OCI-LY7 (cell line): ENCODE measurements around the gene BOLA1. TPM values are rescaled to one million over a fixed set of nuclear protein-coding genes. Genes with fewer than 3 reads are reported as not detected.
A peak's percentile ranks its signal among the peaks of the same experiment; 100 is the strongest.
"Not testable (repeated sequence)": the region's sequence is repeated elsewhere in the genome, so short reads cannot be mapped to it uniquely, and the experiment has no call there.

Experiments
- Bru-seq: library from RNA; stranded (reverse); fragments of 400-500 nt; gene quantifications from one replicate; lab custom pipeline; 2021; lab: Mats Ljungman, UMichigan
- BruChase-seq, 2 experiments: library from RNA; stranded (reverse); fragments of 400-500 nt; gene quantifications; one replicate each; lab custom pipeline; 2021; lab: Mats Ljungman, UMichigan
- BruUV-seq: library from RNA; stranded (reverse); fragments of 400-500 nt; replicated peaks from 2 replicates; lab custom pipeline; 2021; lab: Mats Ljungman, UMichigan
- CTCF ChIA-PET: fragments of 300-600 bp; sonication (Branson Sonifier 250); formaldehyde crosslinking; loops from one replicate; lab custom pipeline; 2022; ENCODE audit warnings: antibody characterized with exemption; ENCODE audit not compliant: unreplicated experiment; lab: Charles Lee
- POLR2A ChIA-PET: fragments of 300-600 bp; sonication (Branson Sonifier 250); formaldehyde crosslinking; loops from one replicate; lab custom pipeline; 2022; ENCODE audit warnings: antibody characterized with exemption; lab: Charles Lee
- DNase-seq: peaks from one replicate; pipeline ENCODE4 v3.0.0-alpha.2; 2015; ENCODE audit warnings: low spot score
- H2AFZ ChIP-seq: fragments of 200-600 bp; sonication (generic), shearing (Covaris generic); 2 replicates; pipeline ENCODE4 v1.6.1; 2014; ENCODE audit warnings: mild to moderate bottlenecking, antibody characterized with exemption, low read length, moderate library complexity
- H3K27ac ChIP-seq: fragments of 200-600 bp; sonication (generic); 2 replicates; pipeline ENCODE4 v1.5.1; 2014; ENCODE audit warnings: mixed run types, low read depth, mild to moderate bottlenecking, moderate library complexity, low read length, inconsistent platforms; ENCODE audit not compliant: poor library complexity, severe bottlenecking
- H3K36me3 ChIP-seq: fragments of 200-600 bp; sonication (generic); 2 replicates; pipeline ENCODE4 v1.6.1; 2014; ENCODE audit warnings: mild to moderate bottlenecking, antibody characterized with exemption, low read length, moderate library complexity, mixed read lengths; ENCODE audit not compliant: insufficient read depth
- H3K4me1 ChIP-seq: fragments of 200-600 bp; sonication (generic); 2 replicates; pipeline ENCODE4 v1.5.1; 2014; ENCODE audit warnings: mild to moderate bottlenecking, low read length; ENCODE audit not compliant: insufficient read depth, poor library complexity, severe bottlenecking
- H3K4me2 ChIP-seq: fragments of 200-600 bp; sonication (generic); 2 replicates; pipeline ENCODE4 v1.6.1; 2014; ENCODE audit warnings: mild to moderate bottlenecking, low read length
- H3K4me3 ChIP-seq: fragments of 200-600 bp; sonication (generic); 2 replicates; pipeline ENCODE4 v1.5.1; 2014; ENCODE audit warnings: mild to moderate bottlenecking, low read depth, low read length; ENCODE audit not compliant: poor library complexity, severe bottlenecking
- H3K79me2 ChIP-seq: fragments of 200-600 bp; sonication (generic); 2 replicates; pipeline ENCODE4 v1.6.1; 2016; ENCODE audit warnings: low read depth, mild to moderate bottlenecking, low read length, moderate library complexity, mixed read lengths; ENCODE audit not compliant: insufficient read depth
- H3K9me2 ChIP-seq: fragments of 200-600 bp; sonication (generic); 2 replicates; pipeline ENCODE4 v1.6.1; 2016; ENCODE audit warnings: mild to moderate bottlenecking, low read length, mixed read lengths; ENCODE audit not compliant: insufficient read depth
- H3K9me3 ChIP-seq: fragments of 200-600 bp; sonication (generic); 2 replicates; pipeline ENCODE4 v1.6.1; 2014; ENCODE audit warnings: mild to moderate bottlenecking, mixed run types, low read length, mixed read lengths
- H4K20me1 ChIP-seq: fragments of 200-600 bp; sonication (generic); 2 replicates; pipeline ENCODE4 v1.6.1; 2014; ENCODE audit warnings: mild to moderate bottlenecking, antibody characterized with exemption, low read length, moderate library complexity, mixed read lengths; ENCODE audit not compliant: insufficient read depth
- EZH2phosphoT487 ChIP-seq: fragments of 200-600 bp; sonication (generic); IDR thresholded peaks from 2 replicates; pipeline ENCODE4 v1.6.1; 2018; ENCODE audit warnings: low read depth, borderline replicate concordance, mild to moderate bottlenecking, mixed run types, antibody characterized with exemption, low read length, moderate library complexity, mixed read lengths
- intact Hi-C: fragments of 100-400 bp; cut with micrococcal nuclease; formaldehyde crosslinking; loops from one replicate; pipeline ENCODE4 v1.10.0; 2022; ENCODE audit not compliant: unreplicated experiment
- long read RNA-seq: library from polyadenylated mRNA; stranded (forward); transcript quantifications from one replicate; pipeline ENCODE4 v2.0.0, GENCODE V29; 2022
- total RNA-seq, 2 experiments: library from RNA; depleted of rRNA in 1 of 2; stranded (reverse); fragments of >200 nt in 1 of 2; shearing (Covaris generic) in 1 of 2; gene quantifications; 2 replicates each; pipeline ENCODE4 v1.2.3, GENCODE V29; 2014 to 2022
- TF ChIP-seq, protein P1 (sequence below): fragments of 200-600 bp; sonication (generic); conservative IDR thresholded peaks from 2 replicates; pipeline ENCODE4 v1.5.1; 2014; ENCODE audit warnings: mild to moderate bottlenecking, antibody characterized with exemption, low read length, moderate library complexity, mixed read lengths

The BOLA1 gene, protein sequence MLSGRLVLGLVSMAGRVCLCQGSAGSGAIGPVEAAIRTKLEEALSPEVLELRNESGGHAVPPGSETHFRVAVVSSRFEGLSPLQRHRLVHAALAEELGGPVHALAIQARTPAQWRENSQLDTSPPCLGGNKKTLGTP
- 9.4 and 9.6 TPM in 2 replicates for total RNA-seq (2014; rRNA removed; shearing (Covaris generic))
- 9.4 and 10.2 TPM in 2 replicates for total RNA-seq (2022)
- percentile 42 among the genes with signal in this experiment for Bru-seq, nascent RNA
- percentile 39 among the genes with signal in this experiment for BruChase-seq, experiment 1, labeled RNA remaining after a 6-hour chase
- BruChase-seq, experiment 2, labeled RNA remaining after a 2-hour chase: percentile 37 among the genes with signal in this experiment
- long read RNA-seq, partial matches to known transcripts: 2 of 7 reads
- long read RNA-seq, other reads (novel, unspliced or antisense): 0 of 7 reads

DNA sequence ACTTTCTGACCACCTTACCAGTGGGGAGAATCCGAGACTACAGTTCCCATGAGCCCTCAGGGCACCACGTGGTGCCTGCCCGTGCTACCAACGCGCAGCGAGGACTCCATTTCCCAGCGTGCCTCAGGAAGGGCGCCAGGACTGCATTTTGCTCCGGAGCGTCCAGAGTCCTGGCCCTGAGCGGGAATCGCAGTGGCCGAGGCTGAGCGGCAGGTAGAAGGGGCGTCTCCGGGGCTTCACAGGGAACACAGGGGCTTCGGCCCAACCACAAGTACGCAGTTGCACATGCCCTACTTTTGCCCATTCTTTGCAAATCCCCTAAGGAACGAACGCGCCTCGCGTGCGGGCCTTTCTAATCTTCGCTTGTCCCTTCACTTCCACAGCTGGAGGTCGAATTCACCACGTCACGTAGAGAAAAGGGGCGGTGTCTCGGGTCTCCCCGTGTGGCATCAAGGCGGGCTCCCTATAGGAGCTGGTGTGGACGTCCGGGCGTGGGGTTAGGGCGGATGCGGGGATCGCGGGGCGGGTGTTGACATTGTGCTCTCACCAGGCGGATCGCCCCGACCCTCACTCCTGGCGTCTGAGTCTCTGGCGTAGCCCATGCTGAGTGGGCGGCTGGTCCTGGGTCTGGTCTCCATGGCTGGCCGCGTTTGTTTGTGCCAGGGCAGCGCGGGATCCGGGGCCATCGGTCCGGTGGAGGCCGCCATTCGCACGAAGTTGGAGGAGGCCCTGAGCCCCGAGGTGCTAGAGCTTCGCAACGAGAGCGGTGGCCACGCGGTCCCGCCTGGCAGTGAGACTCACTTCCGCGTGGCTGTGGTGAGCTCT lies at the start of gene BOLA1:
BOLA1 (plus strand) TSS at position 109 of the 825 bp plus-strand sequence; CDS start at position 601, 492 bp downstream.
- Histone ChIP-seq H3K4me3 (peak within 1 kb of the TSS; percentile 70), H4K20me1 (no peaks in the 10 kb centered on the region), H3K36me3 (no peaks in the 10 kb centered on the region), H3K9me2 (no peaks in the 10 kb centered on the region), H3K4me2 (peak within 1 kb of the TSS; percentile 82), H3K4me1 (peaks cover 8% of the 10 kb centered on the region), H3K27ac (no peak within 1 kb of the TSS), H2AFZ (peak within 1 kb of the TSS; percentile 97), H3K79me2 (no peaks in the 10 kb centered on the region), H3K9me3 (no peaks in the 10 kb centered on the region; the same call in 1 of the 2 replicates)
- ChIA-PET CTCF (no interaction called here), POLR2A (no interaction called here)
- TF ChIP-seq EZH2phosphoT487: no peak
- TF ChIP-seq, protein P1, sequence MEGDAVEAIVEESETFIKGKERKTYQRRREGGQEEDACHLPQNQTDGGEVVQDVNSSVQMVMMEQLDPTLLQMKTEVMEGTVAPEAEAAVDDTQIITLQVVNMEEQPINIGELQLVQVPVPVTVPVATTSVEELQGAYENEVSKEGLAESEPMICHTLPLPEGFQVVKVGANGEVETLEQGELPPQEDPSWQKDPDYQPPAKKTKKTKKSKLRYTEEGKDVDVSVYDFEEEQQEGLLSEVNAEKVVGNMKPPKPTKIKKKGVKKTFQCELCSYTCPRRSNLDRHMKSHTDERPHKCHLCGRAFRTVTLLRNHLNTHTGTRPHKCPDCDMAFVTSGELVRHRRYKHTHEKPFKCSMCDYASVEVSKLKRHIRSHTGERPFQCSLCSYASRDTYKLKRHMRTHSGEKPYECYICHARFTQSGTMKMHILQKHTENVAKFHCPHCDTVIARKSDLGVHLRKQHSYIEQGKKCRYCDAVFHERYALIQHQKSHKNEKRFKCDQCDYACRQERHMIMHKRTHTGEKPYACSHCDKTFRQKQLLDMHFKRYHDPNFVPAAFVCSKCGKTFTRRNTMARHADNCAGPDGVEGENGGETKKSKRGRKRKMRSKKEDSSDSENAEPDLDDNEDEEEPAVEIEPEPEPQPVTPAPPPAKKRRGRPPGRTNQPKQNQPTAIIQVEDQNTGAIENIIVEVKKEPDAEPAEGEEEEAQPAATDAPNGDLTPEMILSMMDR: no peak
- no TSS peak for BruUV-seq
- intact Hi-C loops: no loop called here
- DNase-seq: peak; percentile 85

DNA sequence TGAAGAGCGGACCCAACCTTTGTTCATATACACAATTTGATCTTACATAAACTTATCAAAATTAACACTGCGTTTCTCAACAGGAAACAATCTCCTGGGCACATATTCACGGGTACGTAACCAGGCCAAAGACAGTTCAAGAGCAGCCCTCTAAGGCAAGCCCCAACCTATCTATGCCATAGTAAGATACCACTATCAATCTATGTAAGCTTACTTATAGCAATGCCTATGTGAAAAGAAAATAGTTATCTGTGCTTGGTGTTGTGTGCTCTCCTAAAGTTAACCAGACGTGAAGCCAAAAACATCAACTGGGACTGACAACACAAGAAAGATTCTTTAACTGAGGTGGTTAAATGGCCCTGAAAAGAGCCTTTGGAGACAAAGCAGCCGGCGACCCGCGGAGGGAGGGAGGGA lies 49.4 kb upstream of the BOLA1 start:
- POLR2A ChIA-PET: interaction anchor here (2.6 kb wide), 1 partner anchor 37 kb away, joined by 37 read pairs; a partner anchor contains a TSS
- intact Hi-C loops: no loop called here

DNA sequence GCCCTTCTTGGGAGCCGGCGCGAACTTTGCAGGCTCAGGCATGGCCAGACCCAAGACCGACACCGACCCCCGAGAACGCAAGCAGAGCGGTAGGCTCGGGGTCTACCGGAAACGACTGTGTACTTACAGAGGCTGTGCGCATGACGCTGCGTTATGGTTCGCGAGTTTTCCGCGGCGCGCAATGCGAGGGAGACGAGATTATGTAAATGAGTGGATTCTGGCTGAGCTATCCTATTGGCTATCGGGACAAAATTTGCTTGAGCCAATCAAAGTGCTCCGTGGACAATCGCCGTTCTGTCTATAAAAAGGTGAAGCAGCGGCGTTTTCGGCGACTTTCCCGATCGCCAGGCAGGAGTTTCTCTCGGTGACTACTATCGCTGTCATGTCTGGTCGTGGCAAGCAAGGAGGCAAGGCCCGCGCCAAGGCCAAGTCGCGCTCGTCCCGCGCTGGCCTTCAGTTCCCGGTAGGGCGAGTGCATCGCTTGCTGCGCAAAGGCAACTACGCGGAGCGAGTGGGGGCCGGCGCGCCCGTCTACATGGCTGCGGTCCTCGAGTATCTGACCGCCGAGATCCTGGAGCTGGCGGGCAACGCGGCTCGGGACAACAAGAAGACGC lies 48.5 kb upstream of the BOLA1 start:
- POLR2A ChIA-PET, CTCF ChIA-PET, intact Hi-C loops, H4K20me1 ChIP-seq, DNase-seq, H3K4me3 ChIP-seq, H3K9me3 ChIP-seq, H2AFZ ChIP-seq, H3K27ac ChIP-seq, H3K9me2 ChIP-seq, H3K4me2 ChIP-seq: not testable (repeated sequence)
- peaks cover 32% of the 10 kb centered on the region for H3K36me3 ChIP-seq
- H3K4me1 ChIP-seq: peaks cover 31% of the 10 kb centered on the region
- H3K79me2 ChIP-seq: peaks cover 43% of the 10 kb centered on the region
- BruUV-seq: TSS peak; percentile 82

More for the DNA sequence above, 49.4 kb upstream of the BOLA1 start:
- Histone ChIP-seq H2AFZ (no peak overlapping the region), H3K36me3 (peaks cover 39% of the 10 kb centered on the region), H3K4me1 (peaks cover 39% of the 10 kb centered on the region), H3K4me3 (peak overlapping the region; percentile 96), H3K9me3 (no peaks in the 10 kb centered on the region), H3K79me2 (peaks cover 52% of the 10 kb centered on the region), H3K4me2 (peak overlapping the region; percentile 89), H4K20me1 (no peaks in the 10 kb centered on the region), H3K9me2 (no peaks in the 10 kb centered on the region), H3K27ac (peak overlapping the region; percentile 87)
- peak; percentile 59 for DNase-seq
- no TSS peak for BruUV-seq
- TF ChIP-seq EZH2phosphoT487: no peak
- TF ChIP-seq, protein P1: no peak
- CTCF ChIA-PET: no interaction called here

DNA sequence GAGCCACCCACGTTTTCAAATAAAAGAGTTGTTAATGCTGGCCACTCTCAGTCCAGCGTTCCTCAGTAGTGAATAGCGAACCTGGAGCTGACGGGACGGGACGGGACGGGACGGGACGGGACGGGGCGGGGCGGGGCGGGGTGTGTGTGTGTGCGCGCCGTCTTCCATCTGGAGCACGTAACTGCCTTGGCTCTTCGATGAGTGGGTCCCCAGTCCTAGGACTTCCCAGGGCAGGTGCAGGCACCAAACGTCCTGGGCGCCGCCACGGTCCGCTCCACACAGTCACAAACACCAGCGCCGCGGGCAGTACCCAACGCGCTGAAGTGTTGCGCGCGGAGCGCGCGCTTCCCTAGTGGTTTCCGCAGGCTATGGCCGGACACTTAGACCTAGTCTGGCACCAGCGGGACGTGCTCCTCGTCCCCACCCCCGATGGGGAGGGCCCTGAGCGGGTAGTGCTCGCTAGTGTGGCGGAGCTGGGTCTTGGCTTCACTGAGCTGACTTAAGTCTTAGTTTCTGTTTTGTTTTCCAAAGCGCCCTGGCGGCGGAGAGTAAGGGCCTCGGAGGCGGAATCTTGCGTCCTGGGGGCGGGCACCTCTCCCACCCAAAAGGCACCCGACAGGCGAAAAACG lies 47.7 kb upstream of the BOLA1 start:
- H3K4me2 ChIP-seq, BruUV-seq, H3K27ac ChIP-seq, intact Hi-C loops, H3K9me3 ChIP-seq, H3K4me3 ChIP-seq, CTCF ChIA-PET, H2AFZ ChIP-seq, H3K9me2 ChIP-seq, POLR2A ChIA-PET, DNase-seq, H4K20me1 ChIP-seq: not testable (repeated sequence)
- peaks cover 35% of the 10 kb centered on the region for H3K79me2 ChIP-seq
- H3K36me3 ChIP-seq: peaks cover 25% of the 10 kb centered on the region
- peaks cover 22% of the 10 kb centered on the region for H3K4me1 ChIP-seq
